WTC11 (cell line): ENCODE measurements around the gene ORM2. TPM values are rescaled to one million over a fixed set of nuclear protein-coding genes. Genes with fewer than 3 reads are reported as not detected.

Experiments
- ATAC-seq: fragments of 200-7000 bp; cut with Tn5 transposase; 2 replicates; pipeline ENCODE4 v1.10.0; 2021; ENCODE audit warnings: mild to moderate bottlenecking, moderate library complexity
- CTCF ChIA-PET: fragments of 300-600 bp; sonication (Branson Sonifier 250); formaldehyde crosslinking; loops from one replicate; lab custom pipeline; 2021; ENCODE audit warnings: antibody characterized with exemption; lab: Charles Lee
- POLR2A ChIA-PET: fragments of 350-600 bp; sonication (Branson Sonifier 250); formaldehyde crosslinking; loops from one replicate; lab custom pipeline; 2021; ENCODE audit warnings: antibody characterized with exemption; lab: Charles Lee
- DNase-seq: peaks from one replicate; pipeline ENCODE4 v3.0.0; 2021; ENCODE audit warnings: low spot score
- H3K27ac Mint-ChIP-seq: 2 replicates; pipeline ENCODE4 v1.8.0; 2021; ENCODE audit warnings: mixed read lengths
- H3K27me3 Mint-ChIP-seq: 2 replicates; pipeline ENCODE4 v1.8.0; 2021; ENCODE audit warnings: low read depth, mild to moderate bottlenecking, moderate library complexity, mixed read lengths
- H3K36me3 Mint-ChIP-seq: 2 replicates; pipeline ENCODE4 v1.8.0; 2021; ENCODE audit warnings: mixed read lengths
- H3K4me1 Mint-ChIP-seq: 2 replicates; pipeline ENCODE4 v1.8.0; 2022; ENCODE audit warnings: mixed read lengths
- H3K4me3 Mint-ChIP-seq: 2 replicates; pipeline ENCODE4 v1.8.0; 2021; ENCODE audit warnings: mild to moderate bottlenecking, moderate library complexity, mixed read lengths
- H3K9me3 Mint-ChIP-seq: 2 replicates; pipeline ENCODE4 v1.8.0; 2021; ENCODE audit warnings: mixed read lengths
- ATF6 ChIP-seq: sonication (generic); formaldehyde crosslinking; IDR thresholded peaks from 2 replicates; pipeline ENCODE4 v1.8.1; 2023; ENCODE audit warnings: mild to moderate bottlenecking, missing genetic modification reagents
- E2F5 ChIP-seq: sonication (generic); formaldehyde crosslinking; IDR thresholded peaks from 2 replicates; pipeline ENCODE4 v1.8.1; 2022; ENCODE audit warnings: mild to moderate bottlenecking, moderate library complexity, missing genetic modification reagents
- FOXP1 ChIP-seq: sonication (generic); formaldehyde crosslinking; IDR thresholded peaks from 2 replicates; pipeline ENCODE4 v1.8.0; 2022; ENCODE audit warnings: missing genetic modification reagents, mild to moderate bottlenecking, moderate library complexity, borderline replicate concordance
- FOXP4 ChIP-seq: sonication (generic); formaldehyde crosslinking; IDR thresholded peaks from 2 replicates; pipeline ENCODE4 v1.8.0; 2022; ENCODE audit warnings: mild to moderate bottlenecking, missing genetic modification reagents
- GABPB1 ChIP-seq: sonication (generic); formaldehyde crosslinking; IDR thresholded peaks from 2 replicates; pipeline ENCODE4 v1.8.1; 2023; ENCODE audit warnings: mild to moderate bottlenecking, missing genetic modification reagents
- MXD4 ChIP-seq: fragments of 250-450 bp; sonication (Bioruptor Pico); IDR thresholded peaks from 2 replicates; pipeline ENCODE4 v1.8.0; 2021; ENCODE audit warnings: mild to moderate bottlenecking, moderate library complexity, borderline replicate concordance
- NFE2L1 ChIP-seq: sonication (generic); formaldehyde crosslinking; IDR thresholded peaks from 2 replicates; pipeline ENCODE4 v1.8.1; 2023; ENCODE audit warnings: missing genetic modification reagents
- NFYB ChIP-seq: sonication (generic); formaldehyde crosslinking; conservative IDR thresholded peaks from 2 replicates; pipeline ENCODE4 v1.8.0; 2022; ENCODE audit warnings: low read depth, missing genetic modification reagents
- NR2C2 ChIP-seq: sonication (generic); formaldehyde crosslinking; IDR thresholded peaks from 2 replicates; pipeline ENCODE4 v1.8.0; 2022; ENCODE audit warnings: mild to moderate bottlenecking, missing genetic modification reagents
- SOX15 ChIP-seq: fragments of 250-450 bp; sonication (Bioruptor Pico); IDR thresholded peaks from 2 replicates; pipeline ENCODE4 v1.9.0; 2021; ENCODE audit warnings: mild to moderate bottlenecking
- SP1 ChIP-seq: sonication (generic); formaldehyde crosslinking; conservative IDR thresholded peaks from 2 replicates; pipeline ENCODE4 v1.8.1; 2022; ENCODE audit warnings: missing genetic modification reagents
- STAT6 ChIP-seq: sonication (generic); formaldehyde crosslinking; conservative IDR thresholded peaks from 2 replicates; pipeline ENCODE4 v1.8.1; 2023; ENCODE audit warnings: mild to moderate bottlenecking, low read depth, missing genetic modification reagents, moderate library complexity
- USF2 ChIP-seq: sonication (generic); formaldehyde crosslinking; IDR thresholded peaks from 2 replicates; pipeline ENCODE4 v1.8.1; 2023; ENCODE audit warnings: mild to moderate bottlenecking, missing genetic modification reagents, moderate library complexity
- ZBTB43 ChIP-seq: sonication (generic); formaldehyde crosslinking; IDR thresholded peaks from 2 replicates; pipeline ENCODE4 v1.8.1; 2023; ENCODE audit warnings: mild to moderate bottlenecking, missing genetic modification reagents
- ZNF317 ChIP-seq: sonication (generic); formaldehyde crosslinking; IDR thresholded peaks from 2 replicates; pipeline ENCODE4 v1.8.1; 2023; ENCODE audit warnings: low read depth, mild to moderate bottlenecking, moderate library complexity, missing genetic modification reagents, borderline replicate concordance
- ZNF512 ChIP-seq: sonication (generic); formaldehyde crosslinking; IDR thresholded peaks from 2 replicates; pipeline ENCODE4 v1.8.1; 2022; ENCODE audit warnings: missing genetic modification reagents, borderline replicate concordance
- ZNF671 ChIP-seq: fragments of 250-450 bp; sonication (Bioruptor Pico); IDR thresholded peaks from 2 replicates; pipeline ENCODE4 v1.8.0; 2021; ENCODE audit warnings: mild to moderate bottlenecking
- total RNA-seq: library from RNA; stranded (reverse); gene quantifications from 3 replicates; pipeline ENCODE4 v1.2.3, GENCODE V29; 2021

Gene ORM2
- total RNA-seq, 1 experiment from 2014 or later = 1.6 TPM

GRCh38 chr9:114336699-114337395 is 7.2 kb downstream of the ORM2 start:
- Mint-ChIP-seq H3K4me3 (no peak overlapping the region), H3K27ac (no peak overlapping the region), H3K27me3 (no peaks in the 10 kb centered on the region), H3K36me3 (peaks cover 31% of the 10 kb centered on the region), H3K4me1 (no peaks in the 10 kb centered on the region), H3K9me3 (no peaks in the 10 kb centered on the region)
- no peak for ATAC-seq
- TF ChIP-seq SP1 = no peak
- no peak for TF ChIP-seq ZNF671 (CRISPR knock-in tag)
- TF ChIP-seq NFE2L1 (CRISPR knock-in tag) = no peak
- no peak for TF ChIP-seq GABPB1 (CRISPR knock-in tag)
- no peak for TF ChIP-seq ZBTB43 (CRISPR knock-in tag)
- no peak for TF ChIP-seq FOXP4 (CRISPR knock-in tag)
- TF ChIP-seq SOX15 (CRISPR knock-in tag) = no peak
- TF ChIP-seq E2F5 (CRISPR knock-in tag) = no peak
- no peak for TF ChIP-seq STAT6 (CRISPR knock-in tag)
- TF ChIP-seq FOXP1 (CRISPR knock-in tag) = no peak
- TF ChIP-seq ZNF512 (CRISPR knock-in tag) = no peak
- TF ChIP-seq NR2C2 (CRISPR knock-in tag) = no peak
- TF ChIP-seq ZNF317 = no peak
- TF ChIP-seq USF2 (CRISPR knock-in tag) = no peak
- no peak for TF ChIP-seq NFYB
- ChIA-PET CTCF (interaction anchor here (0.5 to 0.6 kb wide), 2 partner anchors 26 to 85 kb away, joined by 3 read pairs; no protein-coding TSS in a partner anchor), POLR2A (no interaction called here)
- DNase-seq = no peak

- TF ChIP-seq FOXP4 (CRISPR knock-in tag) = no peak
- no peak for TF ChIP-seq MXD4 (CRISPR knock-in tag)
- no peak for TF ChIP-seq ATF6 (CRISPR knock-in tag)
- Mint-ChIP-seq H3K27ac (no peak overlapping the region), H3K4me1 (no peaks in the 10 kb centered on the region), H3K9me3 (no peaks in the 10 kb centered on the region), H3K27me3 (no peaks in the 10 kb centered on the region), H3K36me3 (peaks cover 34% of the 10 kb centered on the region), H3K4me3 (no peak overlapping the region)
- no peak for ATAC-seq
- CTCF ChIA-PET = interaction anchor here (1.8 to 2.9 kb wide), 6 partner anchors 11 to 68 kb away, joined by 5 to 20 read pairs (median 12); partner anchors contain the start of gene AKNA
- POLR2A ChIA-PET = no interaction called here
- no peak for DNase-seq
Measured at GRCh38 chr9:114338187-114338586, 8.5 kb downstream of the ORM2 start.
